NCI-H524 (cell line): Measurements from ENCODE around the gene NOXA1.
"Not testable (repeated sequence)": the region's sequence is repeated elsewhere in the genome, so short reads cannot be mapped to it uniquely, and the experiment has no call there.

Source experiments
- DNase-seq, 2 experiments: peaks; one replicate each; lab custom pipeline; 2025; lab: John Stamatoyannopoulos, UW

The NOXA1 gene

DNA sequence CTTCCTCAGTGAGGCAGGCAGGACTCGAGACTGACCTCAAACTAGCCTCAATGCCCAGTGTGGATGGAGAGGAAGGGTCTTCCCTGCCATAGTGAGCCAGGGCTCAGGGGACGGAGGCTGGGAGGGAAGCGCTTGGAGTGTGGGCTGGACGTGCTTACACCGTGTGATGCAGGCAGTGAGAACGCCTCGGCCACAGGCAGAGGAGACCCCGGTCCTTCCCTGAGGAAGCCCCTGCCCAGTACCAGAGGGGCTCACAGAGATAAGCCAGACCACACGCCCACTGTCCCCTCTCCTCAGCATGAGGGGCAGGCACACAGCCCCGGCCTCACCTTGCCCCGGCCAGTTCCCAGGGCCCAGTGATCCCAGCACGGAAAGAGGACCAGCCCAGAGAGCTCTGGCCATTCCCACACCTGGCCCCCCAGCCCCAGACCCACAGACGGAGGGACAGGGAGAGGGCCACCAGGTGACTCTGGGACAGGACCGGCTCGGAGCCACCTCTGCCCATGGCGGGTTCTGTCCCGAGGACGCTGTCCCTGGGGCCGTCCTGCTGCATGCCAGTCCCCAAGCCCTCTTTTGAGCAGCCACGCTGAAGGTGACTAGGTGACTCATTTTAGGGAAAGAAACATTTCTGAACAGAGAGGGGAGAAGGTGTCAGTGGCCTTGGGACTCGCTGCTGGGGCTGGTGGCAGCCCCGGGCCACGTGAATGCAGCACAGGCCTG is 42.0 kb downstream of the NOXA1 start:
- no peak for DNase-seq

- DNase-seq, result no peak
Measured at GRCh38 chr9:137465720-137466388, 42.7 kb downstream of the NOXA1 start.

- DNase-seq, result not testable (repeated sequence)
Measured at GRCh38 chr9:137466389-137467085, 43.3 kb downstream of the NOXA1 start.

- DNase-seq, result no peak
Measured at GRCh38 chr9:137467161-137467581, 44.0 kb downstream of the NOXA1 start.

- no peak for DNase-seq
Measured at GRCh38 chr9:137467896-137468295, 44.7 kb downstream of the NOXA1 start.

DNA sequence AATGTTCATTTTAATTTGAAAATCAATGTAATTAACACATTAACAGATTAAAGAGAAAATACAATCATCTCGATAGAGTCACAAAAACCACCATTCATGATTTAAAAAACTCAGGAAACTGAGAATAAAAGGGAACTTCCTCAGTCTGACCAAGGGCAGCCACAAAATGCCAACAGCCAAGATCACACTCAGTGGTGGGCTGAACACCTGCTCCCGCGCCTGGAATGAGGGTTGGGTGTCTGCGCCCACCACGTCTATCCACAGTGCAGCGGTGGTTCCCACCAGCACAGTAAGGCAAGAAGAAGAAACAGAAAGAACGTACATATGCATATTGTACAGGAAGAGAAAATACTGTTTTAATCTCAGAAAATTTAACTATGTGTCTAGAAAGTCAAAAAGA is 47.6 kb downstream of the NOXA1 start:
- DNase-seq, result no peak

- no peak for DNase-seq
Measured at GRCh38 chr9:137474271-137474670, 51.1 kb downstream of the NOXA1 start.

- DNase-seq, result no peak
Measured at GRCh38 chr9:137475666-137476065, 52.5 kb downstream of the NOXA1 start.

DNA sequence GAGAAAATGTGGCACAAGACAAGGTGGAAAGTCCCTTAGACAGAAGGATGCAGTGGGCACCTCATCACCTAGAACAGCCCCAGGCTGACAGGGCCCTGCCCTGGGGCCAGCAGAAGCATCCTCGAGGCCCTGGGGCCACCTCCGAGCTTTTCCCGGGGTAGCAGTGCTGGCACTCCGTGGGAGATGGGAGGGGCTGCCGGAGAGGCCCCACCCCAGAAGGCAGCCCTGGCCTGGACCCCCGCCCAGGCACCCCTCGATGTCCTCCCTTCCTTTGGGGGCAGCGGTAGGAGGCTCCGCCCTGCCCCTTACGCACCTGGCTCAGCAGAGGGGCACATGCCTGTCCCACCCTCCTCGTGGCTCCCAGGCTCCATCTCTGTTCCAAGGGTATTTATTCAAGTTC is 53.7 kb downstream of the NOXA1 start:
- DNase-seq, result no peak

- no peak for DNase-seq
Measured at GRCh38 chr9:137477778-137478612, 54.8 kb downstream of the NOXA1 start.

GRCh38 chr9:137478613-137478961 is 55.4 kb downstream of the NOXA1 start:
- DNase-seq, result no peak

DNA sequence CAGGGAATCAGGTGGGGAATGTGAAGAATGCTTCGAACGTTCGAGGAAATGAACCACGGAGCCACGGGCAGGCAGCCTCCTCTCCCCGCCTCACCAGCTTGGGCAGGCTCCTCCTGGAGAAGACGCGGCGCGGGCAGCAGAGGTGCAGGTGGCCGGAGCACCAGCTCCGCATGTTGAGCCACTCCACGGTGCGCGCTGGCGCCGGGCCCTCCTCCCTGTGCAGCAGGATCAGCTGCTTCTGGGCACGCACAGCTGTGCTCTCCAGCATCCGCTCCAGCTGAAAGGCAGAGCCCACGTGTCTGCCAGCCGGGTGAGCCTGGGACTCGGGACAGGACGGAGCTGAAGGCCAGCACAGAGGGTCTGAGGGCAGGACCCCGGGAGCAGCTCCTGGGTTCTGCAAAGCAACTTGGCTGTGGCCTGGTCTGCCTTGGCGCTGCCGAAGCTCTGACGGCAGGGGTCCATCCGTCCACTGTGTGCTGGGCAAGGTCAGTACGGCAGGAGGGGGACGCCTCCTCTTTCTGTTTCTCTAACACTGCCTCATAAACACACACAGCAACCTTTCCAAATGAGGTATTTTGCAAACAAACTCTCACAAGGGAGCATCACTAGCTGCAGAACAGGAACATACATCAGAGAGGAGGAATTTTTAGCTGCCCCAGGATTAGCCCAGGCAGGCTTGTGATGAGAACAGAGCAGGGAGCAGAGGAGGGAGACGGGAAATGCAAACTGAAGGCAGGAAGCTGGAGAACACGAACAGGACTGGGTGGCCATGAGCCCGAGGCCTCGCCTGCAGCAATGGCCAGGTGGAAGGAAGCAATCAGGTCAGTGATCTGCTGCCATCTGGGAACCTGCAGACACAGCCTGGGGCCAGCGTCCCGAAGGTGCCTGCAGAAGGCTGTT is 56.0 kb downstream of the NOXA1 start:
- DNase-seq, result peak; percentile 63 to 87

DNA sequence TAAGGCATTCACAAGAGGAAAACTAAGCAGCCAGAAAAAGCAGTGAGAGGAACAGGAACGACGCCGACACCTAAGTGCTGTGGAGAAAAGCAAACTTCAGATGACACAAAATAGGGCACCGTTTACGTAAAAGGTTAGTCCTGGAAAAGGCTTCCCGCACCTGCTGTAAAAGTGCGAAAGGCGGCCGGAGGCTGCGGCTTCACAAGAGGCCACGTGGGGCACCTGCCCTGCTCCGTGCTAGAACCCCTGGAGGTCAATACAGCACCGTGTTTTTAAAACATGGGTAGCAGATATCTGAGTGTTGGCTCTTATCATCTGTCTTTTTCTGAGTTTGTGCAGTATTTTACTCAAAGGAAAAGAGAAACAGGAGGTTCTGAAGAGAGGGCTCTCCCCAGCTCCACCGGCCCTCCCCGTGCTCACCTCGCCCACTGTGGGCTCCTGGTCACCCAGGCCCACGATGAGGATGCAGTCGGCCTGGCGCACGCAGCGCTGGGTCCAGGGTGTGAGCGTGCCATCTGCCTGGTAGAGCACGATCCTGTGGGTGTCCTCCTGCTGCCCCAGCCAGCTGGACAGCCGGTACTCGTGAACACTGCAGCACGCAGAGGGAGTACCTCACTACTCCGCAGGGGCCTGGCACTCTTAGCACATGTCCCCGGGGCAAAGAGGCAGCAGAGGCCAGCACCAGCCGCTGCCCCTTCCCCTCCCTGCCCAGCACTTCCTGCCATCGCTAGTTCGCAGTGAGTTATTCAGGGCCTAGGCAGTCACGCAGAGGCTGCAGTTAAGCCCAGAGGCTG is 56.9 kb downstream of the NOXA1 start:
- DNase-seq, result peak in 1 of 2 experiments; percentile 58

DNA sequence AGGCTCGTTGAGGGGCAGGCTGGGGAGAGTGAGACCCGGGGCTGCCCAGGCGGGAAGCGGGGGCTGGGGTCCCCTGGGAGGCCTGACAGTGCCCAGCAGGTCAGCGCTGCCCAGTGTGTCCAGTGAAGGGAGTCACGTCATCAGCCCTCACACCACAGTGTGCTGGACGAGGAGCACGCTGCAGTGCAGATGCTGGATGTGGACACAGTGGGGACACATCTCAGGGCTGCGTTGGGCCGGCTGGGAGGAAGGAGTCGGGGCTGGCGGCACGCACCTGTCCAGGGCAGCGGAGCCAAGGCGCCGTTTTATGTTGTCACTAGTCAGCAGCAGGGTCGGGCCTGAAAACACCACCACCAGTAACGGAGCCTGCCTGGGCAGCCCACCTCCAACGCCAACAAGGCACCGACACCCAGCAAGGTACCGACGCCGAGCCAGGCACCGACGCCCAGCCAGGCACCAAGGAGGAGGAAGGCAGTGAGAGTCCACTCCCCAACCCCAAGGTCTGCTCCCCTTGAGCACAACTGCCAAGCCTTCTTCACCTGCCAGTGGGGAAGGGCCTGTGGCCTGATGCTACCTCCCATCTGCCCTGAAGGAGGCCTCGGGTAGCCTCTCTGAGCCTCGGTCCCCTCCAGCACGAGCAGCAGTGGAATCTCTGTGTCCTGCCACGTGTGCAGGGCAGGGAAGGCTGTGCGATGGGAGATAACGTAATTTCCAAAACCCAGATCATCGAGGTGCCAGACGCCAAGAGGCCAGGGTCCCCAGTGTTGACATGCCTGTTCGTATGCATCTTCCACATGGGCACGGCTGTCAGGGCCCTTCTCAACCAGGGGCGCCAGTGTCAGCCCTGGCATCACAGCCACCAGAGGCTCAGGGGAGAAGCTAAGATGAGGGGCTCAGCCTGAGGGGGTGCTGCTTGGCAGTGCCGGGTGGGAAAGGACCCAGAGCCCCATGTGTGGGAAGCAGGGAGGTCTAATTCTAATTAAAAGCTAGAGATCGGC is 57.8 kb downstream of the NOXA1 start:
- DNase-seq, result no peak

DNA sequence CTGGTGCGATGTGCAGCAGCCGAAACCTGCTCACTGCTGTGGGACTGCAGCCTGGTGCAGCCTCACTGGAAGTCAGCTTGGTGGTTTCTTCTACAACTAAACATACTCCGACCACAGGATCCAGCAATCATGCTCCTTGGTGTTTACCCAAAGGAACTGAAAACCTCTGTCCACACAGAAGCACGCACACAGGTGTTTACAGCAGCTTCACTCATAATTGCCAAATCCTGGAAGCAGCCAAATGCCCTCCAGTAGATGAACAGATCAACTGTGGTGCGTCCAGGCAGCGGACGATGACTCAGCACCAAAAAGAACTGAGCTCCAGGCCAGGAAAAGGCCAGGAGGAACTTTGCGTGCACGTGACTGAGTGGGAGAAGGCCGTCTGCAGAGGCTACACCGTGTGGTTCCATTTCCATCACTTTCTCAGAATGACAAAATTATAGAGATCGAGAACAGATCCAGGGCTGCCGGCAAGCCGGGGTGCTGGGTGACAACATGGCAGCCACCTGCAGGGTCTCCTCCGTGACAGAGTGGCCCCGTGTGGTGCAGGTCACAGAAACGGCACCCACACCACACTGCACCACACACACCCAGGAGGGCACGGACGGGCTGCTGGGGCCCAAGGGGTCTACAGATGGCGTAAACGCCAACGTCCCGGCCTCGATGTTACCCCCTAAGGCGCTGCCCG is 59.0 kb downstream of the NOXA1 start:
- no peak for DNase-seq
